CD4-positive, alpha-beta T cell treated with Interferon alpha-2 for 1 hour (primary cell): Measurements from ENCODE around the gene SMARCAL1.

Experiments
- DNase-seq, 2 donors: peaks; one replicate each; pipeline ENCODE4 v3.0.0-alpha.2; 2020 to 2022

SMARCAL1 gene

DNA sequence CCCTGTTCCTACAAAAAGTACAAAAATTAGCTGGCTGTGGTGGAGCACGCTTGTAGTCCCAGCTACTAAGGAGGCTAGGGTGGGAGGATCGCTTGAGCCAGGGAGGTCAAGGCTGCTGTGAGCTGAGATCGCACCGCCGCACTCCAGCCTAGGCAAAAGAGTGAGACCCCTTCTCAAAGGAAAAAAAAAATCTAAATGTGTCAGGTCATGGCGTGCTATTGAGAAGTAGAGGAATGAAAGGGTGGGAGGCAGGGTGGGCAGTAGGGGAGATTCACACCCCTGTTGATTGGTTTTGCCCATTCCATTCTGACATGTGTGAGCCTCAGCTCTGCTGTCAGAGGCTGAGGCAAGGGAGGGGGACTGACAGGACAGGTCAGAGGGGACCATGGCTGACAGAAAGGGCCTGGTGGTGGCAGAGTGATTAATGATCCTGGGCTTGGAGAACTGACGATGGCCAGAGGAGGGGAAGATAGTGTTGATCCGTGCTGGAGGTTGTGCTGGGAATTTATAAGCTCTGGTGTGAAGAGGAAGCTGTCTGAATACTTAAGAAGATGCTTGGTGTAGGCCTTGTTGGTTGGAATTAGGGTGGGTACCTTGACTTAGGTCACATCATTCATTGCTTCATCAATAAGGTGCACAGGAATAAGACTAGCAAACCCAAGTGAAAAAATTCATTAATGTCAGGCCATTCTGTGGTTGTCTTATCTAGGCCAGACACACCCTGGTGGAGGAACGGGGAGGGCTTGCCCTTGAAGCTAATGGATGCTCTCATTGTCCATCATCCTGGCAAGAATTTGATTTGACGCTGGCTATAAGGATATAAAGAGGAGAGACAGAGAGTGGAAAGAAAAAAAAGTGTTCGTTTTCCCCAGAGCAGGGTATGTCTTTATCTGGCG is 19.1 kb upstream of the SMARCAL1 start:
- no peak for DNase-seq

DNA sequence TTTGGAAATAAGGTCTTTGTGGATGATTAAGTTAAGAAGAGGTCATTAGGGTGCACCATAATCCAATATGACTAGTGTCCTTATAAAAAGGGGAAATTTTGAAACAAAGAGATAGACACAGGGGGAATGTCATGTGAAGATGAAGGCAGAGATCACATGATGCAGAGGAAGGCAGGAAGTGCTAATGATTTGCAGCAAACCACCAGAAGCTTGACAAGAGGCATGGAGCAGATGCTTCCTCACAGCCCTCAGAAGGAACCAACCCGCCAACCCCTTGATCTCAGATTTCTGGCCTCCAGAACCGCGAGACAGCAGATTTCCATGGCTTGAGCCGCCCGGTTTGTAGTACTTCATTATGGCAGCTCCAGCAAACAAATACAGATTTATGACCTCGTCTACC is 17.4 kb upstream of the SMARCAL1 start:
- DNase-seq = no peak

GRCh38 chr2:216399621-216400020 is 12.7 kb upstream of the SMARCAL1 start:
- DNase-seq = no peak

GRCh38 chr2:216402751-216403150 is 9.5 kb upstream of the SMARCAL1 start:
- DNase-seq = no peak

DNA sequence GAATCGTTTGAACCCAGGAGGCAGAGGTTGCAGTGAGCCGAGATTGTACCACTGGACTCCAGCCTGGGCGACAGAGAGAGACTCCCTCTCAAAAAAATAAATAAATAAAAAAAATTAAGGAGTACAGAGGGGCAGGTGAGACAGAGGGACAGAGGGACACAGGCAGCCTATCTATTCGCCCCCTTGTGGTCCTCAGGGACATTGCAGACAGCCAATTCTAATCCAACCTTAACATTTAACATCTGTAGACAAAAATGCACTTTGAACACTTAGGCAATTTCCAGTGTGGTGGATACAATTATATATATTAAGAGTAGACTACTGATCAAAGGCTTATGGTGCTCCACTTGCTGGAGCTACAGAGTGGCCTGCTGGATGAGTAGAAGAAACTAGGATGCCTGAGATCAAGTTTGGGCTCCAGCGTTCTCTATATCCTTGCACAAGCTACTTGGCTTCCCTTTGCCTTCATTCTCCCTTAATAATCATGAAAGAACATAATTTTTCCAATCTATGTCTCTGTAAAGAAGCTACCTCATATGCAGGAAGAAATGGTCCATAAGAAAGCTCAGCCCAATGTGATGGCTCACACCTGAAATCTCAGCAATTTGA is 8.2 kb upstream of the SMARCAL1 start:
- peak; percentile 28 to 60 for DNase-seq

GRCh38 chr2:216405588-216405987 is 6.7 kb upstream of the SMARCAL1 start:
- no peak for DNase-seq

- no peak for DNase-seq
Measured at GRCh38 chr2:216406826-216407225, 5.5 kb upstream of the SMARCAL1 start.

DNA sequence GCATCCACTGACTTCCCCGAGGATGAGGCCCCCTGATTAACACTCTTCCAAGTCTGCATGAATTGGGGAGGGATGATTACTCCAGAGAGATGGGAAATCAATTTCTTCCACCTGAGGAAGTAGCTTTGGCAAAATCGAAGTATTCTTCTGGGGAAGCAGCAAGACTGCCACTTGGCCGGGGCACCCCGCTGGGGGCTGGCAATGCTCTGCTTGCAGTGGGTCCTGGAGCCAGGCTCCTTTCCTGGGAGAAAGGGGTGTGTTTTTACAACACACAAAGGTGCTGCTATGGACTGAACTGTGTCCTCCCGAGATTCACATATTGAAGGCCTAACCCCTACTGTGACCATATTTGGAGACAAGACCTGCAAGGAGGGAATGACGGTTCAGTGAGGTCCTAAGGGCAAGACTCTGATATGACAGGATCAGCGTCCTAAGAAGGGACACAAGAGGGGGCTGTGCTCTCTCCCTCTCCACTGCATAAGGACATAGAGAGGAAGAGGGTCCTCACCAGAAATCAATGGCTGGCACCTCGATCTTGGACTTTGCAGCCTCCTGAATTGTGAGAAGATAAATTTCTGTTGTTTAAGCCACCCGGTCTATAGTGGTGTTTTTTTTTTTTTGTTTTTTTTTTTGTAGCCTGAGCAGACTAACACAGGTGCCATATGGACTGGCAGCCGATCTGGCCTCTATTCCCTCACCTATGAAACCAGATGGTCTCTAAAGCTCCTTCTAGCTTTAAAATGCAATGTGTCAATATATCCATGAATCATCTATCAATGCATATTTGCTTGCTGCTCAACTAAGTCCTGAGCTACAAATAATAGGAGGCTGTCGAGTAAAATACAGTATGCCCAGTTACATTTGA is 3.6 kb upstream of the SMARCAL1 start:
- DNase-seq = no peak

DNA sequence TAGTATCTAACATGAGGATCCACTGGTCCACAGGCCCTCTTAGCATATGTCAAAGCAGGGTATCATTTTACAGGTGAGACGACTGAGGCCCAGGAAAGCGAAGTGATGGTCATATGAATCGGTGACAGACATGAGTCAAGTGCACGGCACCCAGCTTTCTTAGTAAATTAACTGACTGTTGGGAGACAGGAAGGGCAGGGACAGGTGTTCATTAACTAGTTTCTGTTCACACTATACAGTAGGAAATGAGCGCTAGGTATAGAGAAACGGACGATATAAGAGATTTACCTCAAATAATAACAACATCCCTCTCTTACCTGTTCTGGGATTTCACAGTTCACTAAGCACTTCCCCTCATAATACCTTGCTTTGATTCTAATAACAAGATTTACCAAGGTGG is 1.7 kb upstream of the SMARCAL1 start:
- no peak for DNase-seq

GRCh38 chr2:216413882-216414281 is 1.6 kb downstream of the SMARCAL1 start:
- DNase-seq = no peak

DNA sequence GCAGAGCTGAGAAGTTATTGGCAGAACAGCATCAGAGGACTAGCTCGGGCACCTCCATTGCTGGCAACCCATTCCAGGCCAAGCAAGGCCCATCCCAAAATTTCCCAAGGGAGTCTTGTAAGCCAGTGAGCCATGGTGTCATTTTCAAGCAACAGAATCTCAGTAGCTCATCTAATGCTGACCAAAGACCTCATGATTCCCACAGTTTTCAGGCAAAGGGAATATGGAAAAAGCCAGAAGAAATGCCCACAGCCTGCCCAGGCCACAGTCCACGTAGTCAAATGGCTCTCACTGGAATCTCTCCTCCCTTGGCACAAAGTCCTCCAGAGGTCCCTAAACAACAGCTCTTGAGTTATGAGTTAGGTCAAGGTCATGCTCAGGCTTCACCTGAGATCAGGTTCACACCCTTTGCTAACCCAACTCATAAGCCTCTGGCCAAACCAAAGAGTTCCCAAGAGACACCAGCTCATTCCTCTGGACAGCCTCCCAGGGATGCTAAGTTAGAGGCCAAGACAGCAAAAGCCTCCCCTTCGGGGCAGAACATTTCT is 2.6 kb downstream of the SMARCAL1 start:
- DNase-seq = no peak

- DNase-seq = no peak
Measured at GRCh38 chr2:216415541-216415940, 3.3 kb downstream of the SMARCAL1 start.

DNA sequence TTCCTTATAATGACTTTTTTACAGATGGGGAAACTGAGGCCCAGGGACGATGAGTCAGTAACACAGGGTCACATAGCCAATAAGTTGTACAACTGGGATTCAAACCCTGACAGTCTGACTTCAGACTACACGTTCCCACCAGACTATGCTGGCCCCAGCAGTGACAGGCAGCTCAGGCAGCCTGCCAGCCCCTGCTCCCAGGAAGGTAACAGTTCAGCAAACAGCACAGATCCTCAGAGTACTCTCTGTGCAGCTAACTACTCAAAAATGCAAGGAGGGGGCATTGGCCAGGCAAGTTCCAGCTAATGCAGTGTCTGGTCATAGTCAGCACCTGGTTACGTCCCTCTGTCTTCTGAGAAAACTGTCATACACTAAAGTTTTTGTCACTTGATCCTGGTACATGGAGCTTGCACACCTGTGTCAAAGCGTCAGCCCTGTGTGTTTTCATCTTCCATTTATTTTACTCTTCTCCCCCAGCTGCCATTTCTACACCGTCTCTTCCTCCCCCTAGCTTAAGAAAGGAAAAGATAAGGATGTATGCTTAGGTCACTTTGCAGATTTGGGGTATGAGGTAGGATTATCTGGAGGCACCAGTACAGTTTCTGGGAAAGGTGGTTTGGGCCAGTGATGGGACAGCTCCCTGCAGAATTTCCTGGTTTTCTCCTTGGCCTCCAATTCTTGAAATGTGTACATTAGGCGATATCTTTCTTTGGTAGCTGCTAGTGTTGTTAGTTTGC is 4.5 kb downstream of the SMARCAL1 start:
- no peak for DNase-seq

DNA sequence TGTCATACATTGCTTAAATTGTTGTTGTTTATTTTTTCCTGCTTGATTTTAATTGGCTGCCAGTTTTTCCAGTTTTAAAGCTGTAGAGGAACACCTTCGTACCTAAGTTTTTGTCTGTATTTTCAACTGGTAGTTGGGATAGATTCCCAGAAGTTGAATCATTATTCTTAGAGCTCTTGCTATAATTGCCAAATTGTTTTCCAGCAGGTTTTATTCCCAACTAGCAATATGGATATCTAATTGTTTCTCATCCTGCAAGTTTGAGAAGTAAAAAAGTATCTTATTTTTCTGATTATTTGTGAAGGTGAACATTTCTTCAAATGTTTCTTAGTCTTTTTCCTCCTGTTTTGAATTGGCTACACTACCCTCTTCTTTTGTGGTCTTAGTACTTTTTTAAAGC is 6.7 kb downstream of the SMARCAL1 start:
- no peak for DNase-seq

DNA sequence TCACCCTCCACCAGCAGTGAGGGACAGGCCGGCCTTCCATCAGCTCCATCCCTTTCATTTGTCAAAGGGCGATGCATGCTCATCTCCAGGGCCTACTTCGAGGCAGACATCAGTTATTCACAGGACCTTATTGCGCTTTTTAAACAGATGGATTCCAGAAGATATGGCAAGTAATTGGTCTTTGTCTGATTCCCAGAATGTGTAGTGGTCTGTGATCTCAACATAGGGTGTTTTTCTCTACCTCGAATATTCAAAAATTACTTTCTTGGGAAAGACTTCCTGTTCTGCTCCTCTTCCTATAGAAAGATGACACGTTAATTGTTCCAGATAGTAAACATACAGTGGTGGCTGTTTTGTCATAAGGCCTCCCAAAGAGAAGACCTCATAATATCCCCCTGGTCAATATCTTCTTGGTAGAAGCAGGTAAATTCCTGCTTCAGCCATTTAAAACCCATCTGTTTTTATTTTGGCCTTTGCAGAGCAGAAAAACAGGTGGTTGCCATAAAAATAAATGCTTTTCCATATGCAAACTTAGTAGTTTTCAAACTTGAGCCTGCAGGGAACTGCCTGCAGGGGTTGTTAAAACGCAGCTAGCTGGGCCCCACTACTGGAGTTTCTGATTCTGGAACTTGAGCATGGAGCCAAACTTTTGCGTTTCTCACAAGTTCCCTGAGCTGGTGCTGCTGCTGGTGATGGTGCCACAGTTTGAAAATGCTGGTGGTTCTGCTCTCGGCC is 8.2 kb downstream of the SMARCAL1 start:
- DNase-seq = no peak

DNA sequence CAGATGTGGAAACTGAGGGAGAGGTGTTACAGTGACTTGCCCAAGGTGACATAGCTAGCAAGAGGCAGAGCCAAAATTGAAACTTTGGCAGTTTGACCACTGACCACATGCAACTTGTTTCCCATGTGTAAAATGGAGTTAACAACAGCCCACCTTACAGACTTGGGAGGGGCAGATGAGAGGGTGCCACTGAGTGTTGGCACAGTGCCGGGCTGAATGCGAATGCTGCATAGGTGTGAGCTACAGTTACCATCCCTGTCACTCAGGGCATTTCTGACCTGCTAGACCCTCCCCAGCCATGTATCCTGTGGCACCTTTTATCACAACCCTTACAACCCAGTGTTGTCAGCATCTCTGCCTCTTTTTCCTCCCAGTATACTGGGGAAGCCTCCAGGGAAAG is 10.8 kb downstream of the SMARCAL1 start:
- no peak for DNase-seq

DNA sequence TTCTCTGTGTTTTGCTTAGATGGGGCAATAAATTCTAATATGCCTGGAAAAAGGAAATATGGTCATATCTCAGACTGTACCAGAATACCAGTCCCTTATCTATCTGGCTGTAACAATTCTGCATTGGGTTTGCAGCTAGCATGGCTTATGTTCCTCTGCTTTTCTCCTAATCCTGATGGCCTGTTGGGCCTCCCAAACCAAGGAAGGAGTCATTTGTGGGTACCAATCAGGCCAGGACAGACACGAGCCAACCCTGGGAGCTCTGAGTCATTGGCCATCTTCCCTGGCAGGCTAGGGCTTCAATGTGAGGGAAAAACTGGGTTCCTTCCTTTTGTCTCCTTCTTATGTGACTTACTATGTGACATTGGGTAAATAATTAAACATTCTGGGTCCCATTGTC is 12.0 kb downstream of the SMARCAL1 start:
- no peak for DNase-seq

DNA sequence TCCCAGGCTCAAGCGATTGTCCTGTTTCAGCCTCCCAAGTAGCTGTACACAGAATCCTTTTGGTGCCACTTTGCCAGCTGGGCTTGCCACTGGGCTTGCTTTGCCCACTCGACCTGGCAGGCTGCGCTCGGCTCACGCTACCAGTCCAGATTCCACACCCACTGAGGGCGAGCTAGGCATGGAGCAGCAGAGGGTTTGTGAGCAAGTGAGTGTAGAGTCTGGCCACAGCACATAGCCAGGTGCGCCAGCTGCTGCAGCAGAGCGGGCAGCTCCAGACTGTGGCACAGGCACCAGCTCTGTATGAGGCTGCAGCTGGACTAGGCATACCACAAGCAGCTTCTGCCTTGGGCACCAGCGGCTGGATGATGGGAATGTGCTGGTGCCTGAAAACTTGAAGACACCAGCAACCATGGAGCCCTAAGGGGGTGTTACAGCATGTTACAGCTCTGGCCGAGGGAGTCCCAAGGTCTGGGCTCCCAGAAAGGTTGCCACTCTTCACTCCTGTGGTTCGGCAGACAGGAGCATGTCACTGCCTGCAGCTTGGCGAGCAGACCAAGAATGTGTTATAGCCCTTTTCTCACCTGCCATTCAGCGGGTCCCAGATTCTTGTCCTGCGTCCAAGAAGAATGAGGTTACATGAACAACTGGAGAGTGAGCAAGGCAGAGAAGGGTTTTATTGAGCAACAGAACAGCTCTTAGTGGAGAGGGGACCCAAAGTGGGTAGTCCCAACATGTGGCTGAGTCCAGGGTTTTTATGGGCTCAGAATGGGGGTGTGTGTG is 12.9 kb downstream of the SMARCAL1 start:
- no peak for DNase-seq

DNA sequence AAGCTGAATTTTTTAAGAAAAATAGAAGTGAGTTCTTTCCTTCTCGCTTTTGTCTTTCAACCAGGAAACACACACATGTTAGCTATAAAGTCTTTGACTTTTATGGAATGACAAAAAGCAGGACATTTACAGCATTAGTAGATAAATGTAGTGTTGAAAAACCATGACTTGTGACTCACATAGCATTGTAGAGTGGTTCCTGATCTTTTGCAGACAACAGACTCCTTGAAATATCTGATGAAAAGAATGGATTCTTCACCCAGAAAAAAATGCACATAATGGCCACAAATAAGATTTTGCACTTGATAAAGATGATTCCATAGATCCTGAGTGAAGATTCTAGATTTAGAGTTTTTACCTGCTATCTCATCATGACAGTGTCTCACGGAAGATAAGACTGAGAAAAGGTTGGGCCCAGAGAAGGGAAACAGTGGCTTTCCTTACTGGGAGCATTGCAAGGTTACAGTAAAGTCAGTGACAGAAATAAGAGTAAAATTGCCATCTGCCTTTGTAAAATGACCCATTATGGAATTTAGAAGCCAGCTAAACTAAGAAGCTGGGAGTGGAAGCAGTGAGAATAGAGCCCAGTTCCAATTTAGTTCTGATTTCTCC is 14.0 kb downstream of the SMARCAL1 start:
- no peak for DNase-seq

DNA sequence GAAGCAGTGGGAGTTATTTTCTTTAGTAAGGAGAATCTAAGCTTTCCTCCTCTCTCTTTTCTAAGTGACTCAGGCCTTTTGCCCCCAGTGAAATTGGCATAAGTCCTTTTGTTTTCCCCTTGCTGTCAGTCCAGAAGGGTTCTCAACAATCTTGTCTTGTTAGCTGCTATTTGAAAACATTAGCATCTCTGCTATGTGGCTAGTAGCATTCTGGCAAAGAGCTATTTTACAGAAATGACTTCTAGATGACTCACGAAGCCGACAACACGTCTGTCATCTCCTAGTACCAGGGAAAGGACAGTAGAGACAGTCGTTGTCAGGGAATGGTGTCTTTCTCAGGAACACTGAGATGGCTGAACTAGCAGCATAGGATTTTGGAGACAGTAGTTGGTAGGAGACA is 14.7 kb downstream of the SMARCAL1 start:
- no peak for DNase-seq
